HEK293T (cell line): ENCODE data around the gene NUDT15.
"Not testable (repeated sequence)": the region's sequence is repeated elsewhere in the genome, so short reads cannot be mapped to it uniquely, and the experiment has no call there.

Source experiments
- CTCF ChIA-PET: fragments of 350-600 bp; formaldehyde crosslinking; extraction: SDS; loops from one replicate; lab custom pipeline; 2021; ENCODE audit warnings: antibody characterized with exemption, inconsistent platforms; lab: Yijun Ruan, JAX
- POLR2A ChIA-PET: fragments of 350-600 bp; formaldehyde crosslinking; extraction: SDS; loops from one replicate; lab custom pipeline; 2020; ENCODE audit warnings: antibody characterized with exemption, inconsistent platforms; lab: Yijun Ruan, JAX
- DNase-seq: peaks from one replicate; pipeline ENCODE4 v3.0.0; 2012; ENCODE audit warnings: mixed read lengths; ENCODE audit errors: extremely low spot score
- ARNT ChIP-seq: fragments of 450-650 bp; IDR thresholded peaks from 2 replicates; pipeline ENCODE4 v1.6.1; 2017; ENCODE audit warnings: mild to moderate bottlenecking
- BHLHE40 ChIP-seq: fragments of 450-650 bp; IDR thresholded peaks from 2 replicates; pipeline ENCODE4 v1.6.1; 2016; ENCODE audit warnings: mild to moderate bottlenecking, moderate library complexity, borderline replicate concordance
- CTBP1 ChIP-seq: fragments of 450-650 bp; IDR thresholded peaks from 2 replicates; pipeline ENCODE4 v1.6.1; 2016; ENCODE audit warnings: borderline replicate concordance
- ELF4 ChIP-seq: fragments of 450-650 bp; IDR thresholded peaks from 2 replicates; pipeline ENCODE4 v1.6.1; 2017; ENCODE audit warnings: antibody characterized with exemption
- FOXA1 ChIP-seq: fragments of 450-650 bp; IDR thresholded peaks from 2 replicates; pipeline ENCODE4 v1.6.1; 2016; ENCODE audit warnings: mild to moderate bottlenecking
- FOXK2 ChIP-seq: fragments of 450-650 bp; IDR thresholded peaks from 2 replicates; pipeline ENCODE4 v1.6.1; 2016; ENCODE audit warnings: mild to moderate bottlenecking
- FOXM1 ChIP-seq: fragments of 450-650 bp; IDR thresholded peaks from 2 replicates; pipeline ENCODE4 v1.6.1; 2017; ENCODE audit warnings: mild to moderate bottlenecking, borderline replicate concordance
- HDGF ChIP-seq: fragments of 450-650 bp; IDR thresholded peaks from 2 replicates; pipeline ENCODE4 v1.6.1; 2017; ENCODE audit warnings: antibody characterized with exemption, borderline replicate concordance
- L3MBTL2 ChIP-seq: fragments of 450-650 bp; conservative IDR thresholded peaks from 2 replicates; pipeline ENCODE4 v1.6.1; 2016; ENCODE audit warnings: mild to moderate bottlenecking
- LEF1 ChIP-seq: fragments of 450-650 bp; IDR thresholded peaks from 2 replicates; pipeline ENCODE4 v1.6.1; 2017; ENCODE audit warnings: mild to moderate bottlenecking, borderline replicate concordance
- NFRKB ChIP-seq: fragments of 450-650 bp; IDR thresholded peaks from 2 replicates; pipeline ENCODE4 v1.6.1; 2016; ENCODE audit warnings: mild to moderate bottlenecking, moderate library complexity
- SP1 ChIP-seq: fragments of 450-650 bp; IDR thresholded peaks from 2 replicates; pipeline ENCODE4 v1.6.1; 2017
- SUZ12 ChIP-seq: fragments of 450-650 bp; IDR thresholded peaks from 2 replicates; pipeline ENCODE4 v1.6.1; 2016; ENCODE audit warnings: mild to moderate bottlenecking
- TARDBP ChIP-seq: fragments of 450-650 bp; IDR thresholded peaks from 2 replicates; pipeline ENCODE4 v1.6.1; 2016
- ZNF384 ChIP-seq: fragments of 450-650 bp; IDR thresholded peaks from 2 replicates; pipeline ENCODE4 v1.6.1; 2016
- TF ChIP-seq, protein P1 (sequence below): fragments of 450-650 bp; IDR thresholded peaks from 2 replicates; pipeline ENCODE4 v1.6.1; 2016

NUDT15 gene

DNA sequence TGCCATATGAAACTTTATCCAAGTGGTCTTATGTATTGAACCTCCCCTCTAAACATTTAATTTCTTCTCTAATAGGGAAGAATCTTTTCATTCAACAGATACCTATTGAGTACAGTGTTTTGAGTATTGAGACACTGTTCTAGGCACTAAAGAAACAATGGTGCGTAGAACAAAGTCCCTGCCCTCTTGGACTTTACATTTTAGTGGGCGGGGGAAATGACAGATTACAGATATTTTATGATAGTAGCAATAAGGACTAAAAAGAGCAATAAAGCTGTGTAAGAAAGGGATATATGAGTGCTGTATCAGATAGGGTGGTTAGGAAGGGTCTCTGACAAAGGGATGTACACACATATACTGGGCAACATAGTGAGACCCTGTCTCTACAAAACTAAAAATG, 5.4 kb downstream of the NUDT15 start:
- no peak for DNase-seq
- CTCF ChIA-PET = no interaction called here
- TF ChIP-seq FOXK2 (no peak), ZNF384 (no peak), FOXM1 (no peak), SP1 (no peak), ARNT (no peak), NFRKB (no peak), L3MBTL2 (no peak), BHLHE40 (no peak), FOXA1 (no peak), CTBP1 (no peak), TARDBP (no peak), ELF4 (no peak), SUZ12 (no peak), LEF1 (no peak)
- TF ChIP-seq, protein P1, sequence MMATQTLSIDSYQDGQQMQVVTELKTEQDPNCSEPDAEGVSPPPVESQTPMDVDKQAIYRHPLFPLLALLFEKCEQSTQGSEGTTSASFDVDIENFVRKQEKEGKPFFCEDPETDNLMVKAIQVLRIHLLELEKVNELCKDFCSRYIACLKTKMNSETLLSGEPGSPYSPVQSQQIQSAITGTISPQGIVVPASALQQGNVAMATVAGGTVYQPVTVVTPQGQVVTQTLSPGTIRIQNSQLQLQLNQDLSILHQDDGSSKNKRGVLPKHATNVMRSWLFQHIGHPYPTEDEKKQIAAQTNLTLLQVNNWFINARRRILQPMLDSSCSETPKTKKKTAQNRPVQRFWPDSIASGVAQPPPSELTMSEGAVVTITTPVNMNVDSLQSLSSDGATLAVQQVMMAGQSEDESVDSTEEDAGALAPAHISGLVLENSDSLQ = no peak
- POLR2A ChIA-PET = no interaction called here

DNA sequence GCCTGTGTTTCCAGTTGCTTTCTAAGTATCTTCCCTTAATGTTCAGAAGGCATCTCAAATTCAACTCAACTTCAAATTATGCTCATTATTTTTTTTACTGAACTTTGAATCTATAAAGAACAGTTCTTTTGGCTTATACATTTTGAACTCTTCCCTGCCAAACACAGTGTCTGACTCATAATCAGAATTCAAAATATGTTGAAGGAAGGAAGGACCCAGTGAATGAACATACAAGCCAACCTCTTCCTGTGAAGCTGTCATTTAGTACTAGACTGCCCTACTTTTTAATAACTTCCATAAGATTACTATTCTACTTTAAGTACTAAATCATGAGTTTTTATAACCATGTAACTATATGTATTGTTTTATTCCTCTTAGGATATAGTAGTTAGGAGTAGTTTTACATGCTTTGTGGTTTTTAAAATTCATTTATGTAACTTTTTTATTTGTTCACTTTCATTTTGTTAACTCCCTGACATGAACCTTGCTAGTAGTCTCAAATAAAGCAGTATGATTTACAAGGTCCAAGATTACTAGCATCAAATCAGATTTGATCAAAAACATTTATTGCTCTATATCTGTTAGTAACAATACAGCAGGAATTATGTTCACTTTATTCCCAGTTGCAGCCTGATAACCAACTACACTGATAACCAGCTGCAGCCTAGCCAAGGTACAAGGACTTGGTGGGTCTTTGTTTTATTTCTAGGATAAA, 6.4 kb downstream of the NUDT15 start:
- no peak for DNase-seq
- CTCF ChIA-PET = no interaction called here
- TF ChIP-seq, protein P1 = no peak
- TF ChIP-seq ELF4 = no peak
- TF ChIP-seq ARNT = no peak
- TF ChIP-seq LEF1 = no peak
- no peak for TF ChIP-seq HDGF
- TF ChIP-seq FOXA1 = no peak
- no peak for TF ChIP-seq FOXM1
- TF ChIP-seq BHLHE40 = no peak
- POLR2A ChIA-PET = no interaction called here

DNA sequence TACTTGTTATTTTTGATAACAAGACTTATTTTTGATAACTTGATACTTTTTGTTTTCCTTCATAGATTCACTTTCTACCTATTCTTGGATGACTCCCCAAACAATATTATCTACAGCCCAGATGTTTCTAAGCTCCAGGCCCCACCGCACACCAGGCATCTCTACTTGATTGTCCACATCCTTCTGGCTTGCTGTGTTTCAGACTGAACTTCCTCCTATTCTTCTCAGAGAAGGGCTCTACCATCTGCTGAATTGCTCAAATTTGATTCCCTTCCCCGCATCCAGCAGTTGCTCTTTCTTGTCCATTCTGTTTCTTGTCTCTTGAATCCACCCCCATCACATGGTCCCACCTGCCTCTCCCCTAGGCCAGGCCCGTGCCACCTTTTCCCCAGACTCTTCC, 13.0 kb downstream of the NUDT15 start:
- CTCF ChIA-PET = no interaction called here
- POLR2A ChIA-PET = no interaction called here
- TF ChIP-seq FOXM1 = no peak
- TF ChIP-seq CTBP1 = no peak
- no peak for DNase-seq

DNA sequence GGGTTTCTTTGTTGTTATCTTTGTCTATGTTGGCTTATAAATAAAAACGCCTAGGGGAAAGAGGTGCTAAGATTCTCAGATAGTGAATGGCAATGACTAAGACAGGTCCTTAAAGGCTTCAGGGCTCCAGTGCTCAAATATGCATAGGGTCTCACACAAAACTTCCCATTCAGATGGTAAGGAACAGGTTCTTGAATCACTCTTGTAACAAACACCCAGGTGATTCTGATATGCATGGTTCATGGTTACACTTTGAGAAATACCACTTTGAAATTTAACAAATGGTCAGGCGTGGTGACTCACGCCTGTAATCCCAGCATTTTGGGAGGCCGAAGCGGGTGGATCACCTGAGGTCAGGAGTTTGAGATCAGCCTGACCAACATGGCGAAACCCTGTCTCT, 17.1 kb downstream of the NUDT15 start:
- POLR2A ChIA-PET = no interaction called here

DNA sequence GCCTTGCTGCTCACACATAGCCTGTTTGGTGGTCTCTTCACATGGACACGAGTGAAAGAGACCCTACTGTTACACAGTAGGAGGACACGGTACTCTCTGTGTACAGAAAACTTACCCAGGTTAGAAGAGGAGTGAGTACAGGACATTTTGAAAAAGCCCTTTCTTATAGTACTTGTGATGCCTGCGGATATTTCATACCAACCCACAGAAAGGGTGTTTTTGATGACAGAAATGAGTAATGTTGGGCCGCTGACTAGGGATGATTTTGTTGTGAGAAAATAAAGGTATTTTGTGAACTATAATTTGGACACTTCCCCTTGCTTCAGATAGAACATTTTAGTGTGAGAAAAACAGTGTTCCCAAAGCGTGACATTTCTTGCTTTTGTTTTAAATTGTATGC, 18.2 kb downstream of the NUDT15 start:
- POLR2A ChIA-PET = no interaction called here
- TF ChIP-seq L3MBTL2 (no peak), NFRKB (no peak)
- CTCF ChIA-PET = no interaction called here
- no peak for DNase-seq

More for the DNA sequence above, 17.1 kb downstream of the NUDT15 start:
- CTCF ChIA-PET = no interaction called here
- DNase-seq = no peak
- no peak for TF ChIP-seq SUZ12
- TF ChIP-seq CTBP1 = no peak
- TF ChIP-seq HDGF = no peak
- TF ChIP-seq ELF4 = no peak
- TF ChIP-seq FOXM1 = no peak
- no peak for TF ChIP-seq LEF1
- no peak for TF ChIP-seq FOXK2
- no peak for TF ChIP-seq BHLHE40
- TF ChIP-seq L3MBTL2 = no peak
- TF ChIP-seq ARNT = no peak
- TF ChIP-seq ZNF384 = no peak
- TF ChIP-seq, protein P1 = no peak
- TF ChIP-seq FOXA1 = no peak
- TF ChIP-seq TARDBP = no peak
- TF ChIP-seq SP1 = no peak
- TF ChIP-seq NFRKB = no peak

DNA sequence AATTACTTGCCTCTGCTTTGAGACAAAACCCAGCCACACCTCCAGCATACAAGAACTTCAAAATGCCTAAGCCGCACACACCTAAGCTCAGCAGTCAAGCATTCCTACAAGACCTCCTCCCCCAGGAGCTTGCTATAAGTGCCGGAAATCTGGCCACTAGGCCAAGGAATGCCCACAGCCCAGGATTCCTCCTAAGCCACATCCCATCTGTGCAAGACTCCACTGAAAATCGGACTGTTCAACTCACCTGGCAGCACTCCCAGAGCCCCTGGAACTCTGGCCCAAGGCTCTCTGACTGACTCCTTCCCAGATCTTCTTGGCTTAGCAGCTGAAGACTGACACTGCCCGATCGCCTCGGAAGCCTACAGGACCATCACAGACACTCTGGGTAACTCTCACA, 21.0 kb downstream of the NUDT15 start:
- POLR2A ChIA-PET, DNase-seq, CTCF ChIA-PET: not testable (repeated sequence)

DNA sequence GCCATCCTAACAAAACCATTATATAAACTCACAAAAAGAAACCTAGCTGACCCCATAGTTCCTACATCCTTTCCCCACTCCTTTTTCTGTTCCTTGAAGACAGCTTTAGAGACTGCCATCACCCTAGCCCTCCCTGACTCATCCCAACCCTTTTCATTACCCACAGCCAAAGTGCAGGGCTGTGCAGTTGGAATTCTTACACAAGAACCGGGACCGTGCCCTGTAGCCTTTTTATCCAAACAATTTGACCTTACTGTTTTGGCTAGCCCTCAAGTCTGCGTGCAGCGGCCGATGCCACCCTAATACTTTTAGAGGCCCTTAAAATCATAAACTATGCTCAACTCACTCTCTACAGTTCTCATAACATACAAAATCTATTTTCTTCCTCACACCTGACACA, 22.4 kb downstream of the NUDT15 start:
- DNase-seq, CTCF ChIA-PET, POLR2A ChIA-PET: not testable (repeated sequence)
